NCI-H748 treated with DMSO at 0.1 percent for 48 hours (cell line): ENCODE results near the gene ADSS1.
"Not testable (repeated sequence)": the region's sequence is repeated elsewhere in the genome, so short reads cannot be mapped to it uniquely, and the experiment has no call there.

Experiments used
- DNase-seq: peaks from one replicate; lab custom pipeline; 2025; lab: John Stamatoyannopoulos, UW

Gene ADSS1

GRCh38 chr14:104734601-104734990 lies 10.6 kb downstream of the ADSS1 start:
- no peak for DNase-seq

GRCh38 chr14:104734991-104735779 lies 11.2 kb downstream of the ADSS1 start:
- no peak for DNase-seq

DNA sequence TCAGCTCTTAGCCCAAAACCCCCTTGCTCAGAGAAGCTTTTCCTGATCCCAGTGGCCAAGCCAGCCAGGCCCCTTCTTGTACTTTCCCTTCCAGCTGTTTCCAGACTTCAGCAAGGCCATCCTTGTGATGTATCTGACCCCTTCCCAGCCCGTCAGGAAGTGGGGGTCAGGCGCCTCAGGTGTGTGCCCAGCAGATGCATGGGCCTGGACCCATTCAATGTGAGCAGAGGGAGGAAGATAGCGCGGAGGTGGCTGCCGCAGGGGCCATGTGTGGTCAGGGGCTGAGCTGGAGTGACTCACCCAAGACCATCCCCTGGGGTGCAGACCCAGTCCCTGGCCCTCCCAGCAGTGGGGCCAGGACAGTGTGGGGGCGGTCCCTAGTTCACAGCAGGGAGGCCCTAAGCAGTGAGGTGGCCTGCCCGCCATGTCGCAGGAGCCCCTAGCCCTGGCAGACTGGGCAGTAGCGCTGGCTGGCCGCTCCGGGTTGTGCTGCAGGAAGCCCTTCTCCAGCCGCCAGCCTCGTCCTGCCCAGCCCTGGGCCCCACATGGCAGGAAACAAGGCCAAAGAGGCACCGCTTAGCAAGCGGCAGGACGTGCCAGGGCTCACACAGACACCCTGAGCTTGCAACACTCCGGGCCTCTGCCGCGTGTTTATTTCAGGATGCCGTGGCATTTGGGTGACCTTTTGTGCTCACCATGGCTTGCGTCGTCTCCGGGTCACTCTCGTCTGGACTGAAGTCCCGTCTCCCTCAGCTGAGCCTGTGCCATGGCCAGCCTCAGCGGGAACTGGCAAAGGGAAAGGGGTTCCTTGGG lies 12.0 kb downstream of the ADSS1 start:
- no peak for DNase-seq

GRCh38 chr14:104738375-104739019 lies 14.5 kb downstream of the ADSS1 start:
- no peak for DNase-seq

DNA sequence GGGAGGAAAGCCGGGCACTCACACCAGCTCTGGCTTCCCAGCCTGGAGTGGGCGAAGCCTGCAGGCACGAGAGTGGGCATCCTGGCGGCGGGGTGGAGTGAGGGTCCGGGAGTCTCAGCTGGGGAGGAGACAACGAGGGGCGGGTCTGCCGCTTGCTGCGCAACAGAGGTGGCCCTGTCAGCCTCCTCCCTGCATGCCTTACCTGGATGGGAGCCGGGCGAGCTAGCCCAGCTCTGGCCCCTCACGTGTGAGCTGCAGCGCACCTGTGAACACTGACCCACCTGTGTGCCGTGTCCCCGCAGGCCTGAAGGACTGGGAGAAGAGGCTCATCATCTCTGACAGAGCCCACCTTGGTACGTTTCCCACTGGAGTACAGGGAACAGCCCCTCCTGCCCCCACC lies 15.0 kb downstream of the ADSS1 start:
- no peak for DNase-seq

GRCh38 chr14:104739546-104740516 lies 15.8 kb downstream of the ADSS1 start:
- DNase-seq: no peak

DNA sequence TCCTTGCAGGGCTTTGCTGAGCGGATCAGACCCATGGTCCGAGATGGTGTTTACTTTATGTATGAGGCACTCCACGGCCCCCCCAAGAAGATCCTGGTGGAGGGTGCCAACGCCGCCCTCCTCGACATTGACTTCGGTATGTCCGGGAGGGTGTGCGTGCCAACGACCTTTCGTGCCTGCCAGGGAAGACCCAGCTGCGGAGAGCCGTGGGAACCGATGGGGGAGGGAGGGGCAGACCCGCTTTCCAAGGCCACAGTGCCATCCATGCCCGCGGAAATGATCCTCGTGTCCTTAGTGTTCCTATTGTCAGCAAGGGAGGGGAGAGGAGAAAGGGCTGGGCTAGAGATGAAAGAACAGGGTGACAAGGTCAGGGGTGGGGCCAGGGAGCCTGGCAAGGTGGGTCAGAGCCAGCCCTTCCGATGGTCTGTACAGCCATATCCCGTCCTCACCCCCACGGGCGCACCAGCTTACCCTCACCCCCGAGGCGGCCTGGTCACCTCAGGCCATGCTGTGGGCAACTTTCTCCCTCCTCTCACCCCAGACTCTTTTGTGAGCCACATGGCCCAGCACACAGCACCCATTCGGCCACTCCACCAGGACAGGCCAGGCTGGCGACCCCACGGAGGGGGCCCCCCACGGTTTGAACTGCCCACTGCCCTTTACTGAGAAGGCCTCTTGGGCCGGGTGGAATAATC lies 17.2 kb downstream of the ADSS1 start:
- DNase-seq: no peak

DNA sequence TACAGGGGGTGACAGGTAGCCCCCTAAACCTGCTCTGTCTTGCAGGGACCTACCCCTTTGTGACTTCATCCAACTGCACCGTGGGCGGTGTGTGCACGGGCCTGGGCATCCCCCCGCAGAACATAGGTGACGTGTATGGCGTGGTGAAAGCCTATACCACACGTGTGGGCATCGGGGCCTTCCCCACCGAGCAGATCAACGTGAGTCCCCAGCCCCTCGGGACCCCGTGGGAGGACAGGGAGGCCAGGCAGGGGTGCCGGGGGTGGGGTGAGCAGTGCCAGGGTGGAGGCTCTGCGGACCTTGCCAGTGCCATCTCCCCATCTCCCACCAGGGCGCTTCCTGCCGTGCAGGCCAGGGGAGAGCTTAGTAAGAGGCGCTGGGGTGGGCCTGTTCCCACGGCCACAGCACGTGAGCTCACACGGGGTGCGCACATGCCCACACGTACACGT lies 17.8 kb downstream of the ADSS1 start:
- no peak for DNase-seq

DNA sequence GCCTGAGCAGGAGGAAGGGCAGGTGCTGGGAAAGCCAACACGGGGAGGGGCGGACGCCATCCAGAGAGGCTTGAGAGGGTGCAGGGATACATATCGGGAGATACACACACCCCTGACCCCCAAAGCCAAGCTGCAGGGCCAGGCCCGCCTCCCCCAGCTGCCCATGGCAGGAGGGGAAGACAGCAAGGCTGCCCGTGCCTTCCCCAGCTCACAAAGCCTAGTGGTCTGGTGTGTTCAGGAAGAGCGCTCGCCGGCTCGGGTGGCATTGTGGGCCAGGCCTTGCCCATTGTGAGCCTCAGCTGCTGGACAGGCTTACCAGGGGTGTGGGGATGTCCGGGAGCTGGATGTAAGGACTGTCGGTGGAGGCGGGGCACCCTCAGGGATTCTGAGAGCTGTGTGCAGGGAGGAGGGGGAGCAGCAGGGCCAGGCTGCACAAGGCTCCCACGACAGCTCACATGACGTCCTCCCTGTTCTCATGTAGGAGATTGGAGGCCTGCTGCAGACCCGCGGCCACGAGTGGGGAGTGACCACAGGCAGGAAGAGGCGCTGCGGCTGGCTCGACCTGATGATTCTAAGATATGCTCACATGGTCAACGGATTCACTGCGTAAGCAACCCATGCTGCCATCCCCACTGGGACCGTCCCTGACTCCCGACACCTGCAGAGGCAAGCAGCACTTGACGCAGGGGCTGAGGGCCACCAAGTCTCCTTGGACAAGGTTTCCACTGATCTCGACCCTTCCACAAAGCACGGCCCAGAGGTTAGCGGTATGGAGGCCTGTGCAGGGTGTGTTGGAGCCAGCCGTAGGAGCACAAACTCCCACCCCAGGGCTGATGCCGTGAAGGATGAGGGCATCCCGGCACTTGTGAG lies 18.8 kb downstream of the ADSS1 start:
- DNase-seq: no peak

DNA sequence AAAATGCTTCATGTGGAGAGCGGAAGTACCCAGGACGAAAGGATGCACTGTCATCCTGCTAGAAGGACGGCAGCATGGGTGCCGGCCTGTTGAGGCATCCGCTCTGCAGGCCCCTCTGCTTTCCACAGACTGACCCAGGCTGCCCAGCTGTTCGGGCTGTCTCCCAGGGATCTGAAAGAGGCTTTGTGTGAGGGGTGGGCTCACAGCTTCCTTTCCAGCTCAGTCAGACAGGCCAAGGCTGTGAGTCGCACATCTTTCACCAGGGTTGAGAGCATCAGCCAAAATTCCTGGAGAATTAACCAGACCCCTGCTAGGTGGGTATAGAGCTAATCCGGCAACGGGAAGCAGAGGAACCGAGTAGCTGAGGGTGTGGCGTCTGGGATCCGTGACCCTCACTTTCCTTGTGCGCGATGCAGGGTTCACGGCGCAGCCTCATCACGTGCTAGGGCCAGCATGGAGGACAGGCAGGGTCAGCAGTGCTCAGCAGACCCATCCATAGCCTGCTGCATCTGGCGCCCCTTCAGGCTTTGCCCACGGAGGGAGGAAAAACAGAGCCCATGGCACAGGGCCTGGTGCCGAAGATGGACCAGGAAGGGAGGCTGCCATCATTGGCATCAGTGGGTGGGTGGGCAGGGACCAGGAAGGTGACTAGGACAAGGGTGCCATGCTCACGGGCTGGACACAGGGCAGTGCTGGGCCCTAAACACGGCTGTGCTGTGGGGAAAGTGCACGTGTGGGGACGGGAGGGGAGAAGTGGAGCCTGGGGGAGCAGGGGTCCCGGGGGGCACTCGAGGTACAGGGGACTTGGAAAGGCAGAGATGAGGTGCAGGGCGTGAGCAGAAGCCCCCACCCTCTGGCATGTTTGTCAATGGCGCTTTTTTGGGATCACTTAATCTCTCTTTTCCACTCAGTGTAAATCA lies 19.7 kb downstream of the ADSS1 start:
- DNase-seq: no peak

DNA sequence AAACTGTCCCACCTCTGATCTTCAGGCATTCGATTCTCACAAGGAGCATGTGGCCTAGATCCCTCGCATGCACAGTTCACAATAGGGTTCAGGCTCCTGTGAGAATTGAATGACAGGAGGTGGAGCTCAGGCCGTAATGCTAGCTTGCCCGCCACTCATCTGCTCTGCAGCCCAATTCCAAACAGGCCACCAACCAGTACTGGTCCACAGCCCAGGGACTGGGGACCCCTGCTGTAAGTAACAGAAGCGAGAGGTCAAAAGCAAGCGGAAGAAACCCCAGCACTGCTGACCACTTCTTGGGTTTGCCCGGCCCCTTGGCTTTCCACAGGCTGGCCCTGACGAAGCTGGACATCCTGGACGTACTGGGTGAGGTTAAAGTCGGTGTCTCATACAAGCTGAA lies 20.5 kb downstream of the ADSS1 start:
- no peak for DNase-seq

DNA sequence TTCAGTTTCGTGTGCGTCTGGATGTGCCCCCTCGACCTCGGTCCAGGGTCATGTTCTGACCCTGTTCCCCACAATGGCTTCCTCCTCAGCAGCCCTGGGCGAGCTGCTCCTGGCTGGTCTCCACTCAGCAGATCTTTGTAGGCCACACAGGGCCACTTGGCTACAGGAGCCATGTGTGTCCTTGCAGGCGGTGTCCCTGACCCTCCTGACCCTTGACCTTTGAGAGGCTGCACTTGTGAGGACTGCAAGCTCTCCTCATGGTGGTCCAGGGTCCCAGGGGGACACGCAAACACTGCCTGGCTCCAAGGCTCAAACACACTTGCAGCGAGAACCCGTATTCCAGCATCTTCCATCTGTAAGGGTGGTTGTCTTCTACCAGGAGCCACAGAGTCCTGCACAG lies 21.4 kb downstream of the ADSS1 start:
- no peak for DNase-seq

DNA sequence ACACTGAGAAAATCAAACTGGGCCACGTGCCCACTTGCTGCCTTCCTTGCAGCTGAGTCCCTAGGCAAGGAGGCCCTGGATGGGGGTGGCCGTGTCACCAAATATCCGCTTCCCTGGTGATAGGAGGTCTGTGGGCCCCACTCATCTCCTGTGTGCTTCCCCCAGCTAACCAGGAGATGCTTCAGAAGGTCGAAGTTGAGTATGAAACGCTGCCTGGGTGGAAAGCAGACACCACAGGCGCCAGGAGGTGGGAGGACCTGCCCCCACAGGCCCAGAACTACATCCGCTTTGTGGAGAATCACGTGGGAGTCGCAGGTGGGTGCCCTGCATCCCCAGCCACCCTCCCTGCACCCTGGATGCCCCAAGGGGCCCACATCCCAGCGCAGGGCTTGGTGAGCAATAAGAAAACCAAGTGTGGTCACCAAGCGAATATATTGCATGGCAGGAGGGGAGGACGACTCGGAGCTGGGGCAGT lies 22.1 kb downstream of the ADSS1 start:
- no peak for DNase-seq

GRCh38 chr14:104746934-104747481 lies 23.0 kb downstream of the ADSS1 start:
- peak; percentile 84 for DNase-seq

- DNase-seq: no peak
Measured at GRCh38 chr14:104747876-104748275, 23.8 kb downstream of the ADSS1 start.

DNA sequence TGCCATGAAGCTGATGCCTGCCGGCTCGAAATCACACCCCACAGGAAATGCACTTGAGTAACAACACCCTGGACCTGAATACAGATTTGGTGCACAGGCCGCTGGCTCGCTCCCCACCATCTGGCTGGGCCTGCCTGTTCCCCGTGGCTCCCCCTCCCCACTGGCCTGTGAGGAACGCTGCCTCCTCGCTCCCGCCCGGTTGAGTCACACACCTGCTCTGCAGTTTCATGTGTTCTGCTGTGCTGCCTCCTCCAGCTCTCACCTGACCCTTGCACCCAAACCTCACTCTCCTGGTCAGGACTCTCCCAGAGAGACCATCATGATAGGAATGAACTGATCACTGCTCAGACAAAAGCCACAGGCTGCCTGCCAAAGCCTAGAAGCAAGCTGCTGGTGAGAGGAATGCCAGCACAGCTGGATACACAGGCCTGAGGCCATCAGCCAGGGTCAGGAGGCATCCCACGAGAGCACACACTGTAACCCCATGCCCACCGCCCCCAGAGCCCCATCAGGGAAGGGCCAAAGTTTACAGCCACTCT lies 25.2 kb downstream of the ADSS1 start:
- no peak for DNase-seq

DNA sequence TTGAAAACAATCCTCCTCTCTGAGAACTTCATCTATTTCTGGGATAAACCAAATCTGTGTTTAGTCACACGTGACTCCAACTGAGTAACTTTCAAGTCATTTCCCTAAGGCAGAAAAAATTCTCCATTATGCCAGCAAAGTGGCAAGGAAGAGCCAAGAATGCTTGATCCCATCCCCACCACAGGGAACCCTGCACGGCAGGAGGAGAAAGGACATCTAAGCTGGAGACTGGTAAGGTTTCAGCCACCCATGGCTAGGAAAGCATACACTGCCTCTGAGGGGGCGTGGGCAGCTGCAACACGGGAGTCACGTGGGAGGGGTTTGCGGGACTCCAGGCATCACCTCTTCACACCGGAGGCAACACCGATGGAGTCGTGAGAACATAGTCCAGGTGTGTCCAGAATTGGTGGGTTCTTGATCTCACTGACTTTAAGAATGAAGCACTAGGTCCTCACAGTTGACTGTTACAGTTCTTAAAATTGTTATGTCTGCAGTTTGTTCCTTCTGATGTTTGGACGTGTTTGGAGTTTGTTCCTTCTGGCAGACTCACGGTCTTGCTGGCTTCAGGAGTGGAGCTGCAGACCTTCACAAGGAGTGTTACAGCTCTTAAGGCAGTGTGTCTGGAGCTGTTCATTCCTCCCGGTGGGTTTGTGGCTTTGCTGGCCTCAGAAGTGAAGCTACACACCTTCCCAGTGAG lies 26.2 kb downstream of the ADSS1 start:
- DNase-seq: no peak

- not testable (repeated sequence) for DNase-seq
Measured at GRCh38 chr14:104750753-104751057, 26.7 kb downstream of the ADSS1 start.
